ENCODE measurements around the gene C13orf46.

The C13orf46 gene

GRCh38 chr13:113969973-113970611, 3.8 kb downstream of the C13orf46 start:
- no peak for DNase-seq

GRCh38 chr13:113969311-113969972, 4.4 kb downstream of the C13orf46 start:
- DNase-seq, result no peak

GRCh38 chr13:113968463-113969310, 5.2 kb downstream of the C13orf46 start:
- no peak for DNase-seq

- DNase-seq, result no peak
Observed at GRCh38 chr13:113967729-113968462, 6.0 kb downstream of the C13orf46 start.

DNA sequence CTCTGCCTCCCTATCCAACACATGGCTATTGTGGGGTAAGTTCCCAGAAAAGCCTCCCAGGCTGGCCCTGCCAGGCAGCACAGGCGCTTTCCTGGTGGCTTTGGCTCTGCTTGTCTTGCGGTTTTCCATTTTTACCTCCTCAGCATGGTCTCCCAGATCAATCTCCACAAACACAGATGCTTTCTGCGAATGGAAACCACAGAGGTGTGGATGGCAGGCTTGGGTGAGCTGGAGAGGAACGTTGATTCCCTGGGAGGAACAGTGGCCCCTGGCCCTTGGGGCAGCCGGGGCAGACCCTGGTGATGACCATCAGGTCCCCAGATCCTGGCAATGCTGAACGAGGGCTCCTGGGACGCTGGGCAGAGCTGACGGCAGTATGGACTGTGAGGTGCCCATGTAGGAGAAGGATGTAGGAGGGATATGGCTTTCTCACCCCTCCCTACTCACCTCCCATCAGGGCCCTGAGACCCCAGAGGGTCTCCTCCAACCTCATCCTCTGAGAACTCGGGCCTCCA, 6.6 kb downstream of the C13orf46 start:
- no peak for DNase-seq

DNA sequence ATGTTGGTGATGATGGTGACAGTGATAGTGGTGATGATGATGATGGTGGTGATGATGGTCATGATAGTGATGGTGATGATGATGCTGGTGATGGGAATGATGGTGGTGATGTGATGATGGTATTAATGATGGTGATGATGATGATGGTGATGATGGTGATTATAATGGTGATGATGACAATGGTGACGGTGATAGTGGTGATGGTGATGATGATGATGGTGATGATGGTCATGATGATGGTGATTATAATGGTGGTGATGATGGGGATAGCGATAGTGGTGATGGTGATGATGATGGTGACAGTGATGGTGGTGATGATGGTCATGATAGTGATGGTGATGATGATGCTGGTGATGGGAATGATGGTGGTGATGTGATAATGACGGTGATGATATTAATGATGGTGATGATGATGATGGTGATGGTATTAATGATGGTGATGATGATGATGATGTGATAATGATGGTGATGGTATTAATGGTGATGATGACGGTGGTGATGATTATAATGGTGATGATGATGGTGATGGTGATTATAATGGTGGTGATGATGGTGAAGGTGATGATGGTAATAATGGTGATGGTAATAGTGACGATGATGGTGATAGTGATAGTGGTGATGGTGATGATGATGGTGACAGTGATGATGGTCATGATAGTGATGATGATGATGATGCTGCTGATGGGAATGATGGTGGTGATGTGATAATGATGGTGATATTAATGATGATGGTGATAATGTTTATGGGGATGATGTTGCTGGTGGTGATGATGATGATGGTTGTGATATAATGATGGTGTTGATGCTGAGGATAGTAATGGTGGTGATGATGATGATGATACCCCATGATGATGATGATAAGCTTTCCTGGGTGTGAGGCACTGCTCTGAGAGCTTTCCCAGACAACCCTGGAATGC, 7.7 kb downstream of the C13orf46 start:
- DNase-seq, result no peak

- no peak for DNase-seq
Observed at GRCh38 chr13:113965383-113965874, 8.4 kb downstream of the C13orf46 start.

DNA sequence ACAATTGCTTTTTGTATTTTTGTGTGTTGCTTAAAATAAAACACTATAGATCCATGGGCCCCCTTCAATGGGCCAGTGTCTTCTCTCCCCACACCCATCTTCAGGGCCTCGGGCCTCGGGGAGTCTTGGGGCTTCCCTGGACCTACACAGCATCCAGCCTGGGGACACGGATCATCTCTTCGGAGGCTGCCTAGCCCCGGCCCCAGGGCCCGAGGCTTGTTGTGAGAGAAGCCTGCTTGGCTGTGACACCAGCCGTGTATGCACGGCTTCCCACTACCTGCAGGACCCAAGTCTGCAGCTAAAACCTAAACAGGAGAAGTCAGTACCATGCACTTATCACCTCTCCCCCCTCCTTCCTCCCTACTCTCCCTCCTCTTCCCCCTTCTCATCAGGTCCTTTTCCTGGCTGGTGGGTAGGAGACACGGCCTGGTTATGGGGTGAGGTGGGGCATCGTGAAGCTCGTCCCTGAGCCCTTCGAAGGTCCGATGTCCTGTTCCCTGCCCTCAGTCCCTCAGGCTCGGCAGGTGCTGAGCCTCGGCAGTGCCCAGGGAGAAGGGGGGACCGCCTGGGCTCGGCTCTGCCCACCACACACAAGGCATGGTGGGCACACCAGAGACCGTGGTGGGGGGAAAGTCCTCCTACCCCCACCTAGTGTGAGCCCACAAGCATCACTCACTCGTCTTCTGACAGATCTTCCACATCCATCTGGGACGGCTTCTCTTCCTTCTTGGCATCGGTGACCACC, 9.5 kb downstream of the C13orf46 start:
- no peak for DNase-seq

DNA sequence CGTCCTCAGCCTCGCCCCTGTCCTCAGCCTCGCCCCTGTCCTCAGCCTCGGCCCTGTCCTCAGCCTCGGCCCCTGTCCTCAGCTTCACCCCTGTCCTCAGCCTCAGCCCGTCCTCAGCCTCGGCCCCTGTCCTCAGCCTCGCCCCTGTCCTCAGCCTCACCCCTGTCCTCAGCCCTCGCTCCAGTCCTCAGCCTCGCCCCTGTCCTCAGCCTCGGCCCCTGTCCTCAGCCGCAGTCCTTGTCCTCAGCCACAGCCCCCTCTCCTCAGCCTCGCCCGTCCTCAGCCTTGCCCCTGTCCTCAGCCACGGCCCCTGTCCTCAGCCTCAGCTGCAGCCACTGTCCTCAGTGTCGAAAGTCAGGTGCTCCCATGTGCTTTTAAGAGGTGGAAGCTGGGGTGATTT, 10.5 kb downstream of the C13orf46 start:
- DNase-seq, result no peak

DNA sequence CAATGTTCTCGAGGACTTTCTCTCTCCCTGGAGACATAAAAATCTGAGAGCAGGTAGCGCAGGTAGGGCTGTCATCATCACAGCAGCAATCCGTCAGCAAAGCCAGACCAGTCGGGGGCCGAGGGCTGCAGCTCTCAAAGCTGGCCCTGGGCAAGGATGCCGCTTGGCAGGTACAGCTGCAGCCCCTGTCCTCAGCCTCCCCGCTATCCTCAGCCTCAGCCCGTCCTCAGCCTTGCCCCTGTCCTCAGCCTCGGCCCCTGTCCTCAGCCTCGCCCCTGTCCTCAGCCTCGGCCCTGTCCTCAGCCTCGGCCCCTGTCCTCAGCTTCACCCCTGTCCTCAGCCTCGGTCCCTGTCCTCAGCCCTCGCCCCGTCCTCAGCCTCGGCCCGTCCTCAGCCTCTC, 10.9 kb downstream of the C13orf46 start:
- DNase-seq, result no peak

DNA sequence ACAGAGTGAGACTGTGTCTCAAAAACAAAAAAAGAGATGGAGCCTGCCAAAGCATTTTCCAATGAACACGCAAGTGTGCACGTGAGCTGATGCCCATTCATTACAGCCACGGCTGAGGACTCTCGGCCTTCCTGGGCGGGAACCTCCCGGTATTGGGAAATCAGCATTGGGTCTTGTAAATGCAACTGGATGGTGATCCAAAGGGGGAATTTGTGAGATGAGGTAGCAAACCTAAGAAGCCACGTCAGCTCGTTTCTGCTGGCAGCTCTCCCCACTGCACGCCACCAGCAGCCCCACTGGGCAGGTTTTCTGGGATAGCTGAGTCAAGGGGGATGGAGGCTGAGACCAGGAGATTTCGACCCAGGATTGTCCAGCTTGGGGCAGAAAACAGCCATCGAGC, 11.5 kb downstream of the C13orf46 start:
- no peak for DNase-seq

GRCh38 chr13:113960276-113960948, 13.5 kb downstream of the C13orf46 start:
- no peak for DNase-seq

- no peak for DNase-seq
Observed at GRCh38 chr13:113959198-113959597, 14.7 kb downstream of the C13orf46 start.

- no peak for DNase-seq
Observed at GRCh38 chr13:113958373-113958772, 15.5 kb downstream of the C13orf46 start.

DNA sequence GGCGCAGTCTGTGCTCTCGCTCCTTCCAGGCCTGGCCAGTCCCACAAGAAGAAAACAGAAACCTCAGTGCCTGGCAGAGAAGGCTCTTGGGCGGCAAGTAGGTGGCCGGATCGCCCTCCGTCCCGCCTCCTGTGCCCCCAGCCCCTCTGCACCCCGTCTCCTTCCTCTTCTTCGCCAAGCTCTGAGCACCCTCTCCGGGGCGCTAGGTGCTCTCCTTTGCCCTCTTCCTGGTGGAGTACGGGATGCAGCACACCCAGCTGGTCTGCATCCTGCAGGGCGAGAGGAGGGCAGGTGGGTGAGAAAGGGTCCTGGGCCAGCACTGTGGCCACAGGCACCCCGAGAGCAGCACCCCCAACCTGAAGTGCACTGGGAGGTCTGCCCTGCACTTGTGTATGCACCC, 17.3 kb downstream of the C13orf46 start:
- no peak for DNase-seq

DNA sequence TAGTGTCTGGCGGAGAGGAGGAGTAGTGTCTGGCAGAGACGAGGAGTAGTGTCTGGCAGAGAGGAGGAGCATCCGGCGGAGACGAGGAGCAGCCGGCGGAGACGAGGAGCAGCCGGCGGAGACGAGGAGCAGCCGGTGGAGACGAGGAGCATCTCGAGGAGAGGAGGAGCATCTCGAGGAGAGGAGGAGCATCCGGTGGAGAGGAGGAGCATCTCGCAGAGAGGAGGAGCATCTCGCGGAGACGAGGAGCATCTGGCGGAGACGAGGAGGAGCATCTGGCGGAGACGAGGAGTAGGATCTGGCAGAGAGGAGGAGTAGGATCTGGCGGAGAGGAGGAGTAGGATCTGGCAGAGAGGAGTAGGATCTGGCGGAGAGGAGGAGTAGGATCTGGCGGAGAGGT, 18.2 kb downstream of the C13orf46 start:
- DNase-seq, result no peak

DNA sequence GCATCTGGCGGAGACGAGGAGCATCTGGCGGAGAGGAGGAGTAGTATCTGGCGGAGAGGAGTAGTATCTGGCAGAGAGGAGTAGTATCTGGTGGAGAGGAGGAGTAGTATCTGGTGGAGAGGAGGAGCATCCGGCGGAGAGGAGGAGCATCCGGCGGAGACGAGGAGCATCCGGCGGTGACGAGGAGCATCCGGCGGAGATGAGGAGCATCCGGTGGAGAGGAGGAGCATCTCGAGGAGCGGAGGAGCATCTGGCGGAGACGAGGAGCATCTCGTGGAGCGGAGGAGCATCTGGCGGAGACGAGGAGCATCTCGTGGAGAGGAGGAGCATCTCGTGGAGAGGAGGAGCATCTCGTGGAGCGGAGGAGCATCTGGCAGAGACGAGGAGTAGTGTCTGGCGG, 18.6 kb downstream of the C13orf46 start:
- no peak for DNase-seq

- DNase-seq, result no peak
Observed at GRCh38 chr13:113954046-113954835, 19.6 kb downstream of the C13orf46 start.

DNA sequence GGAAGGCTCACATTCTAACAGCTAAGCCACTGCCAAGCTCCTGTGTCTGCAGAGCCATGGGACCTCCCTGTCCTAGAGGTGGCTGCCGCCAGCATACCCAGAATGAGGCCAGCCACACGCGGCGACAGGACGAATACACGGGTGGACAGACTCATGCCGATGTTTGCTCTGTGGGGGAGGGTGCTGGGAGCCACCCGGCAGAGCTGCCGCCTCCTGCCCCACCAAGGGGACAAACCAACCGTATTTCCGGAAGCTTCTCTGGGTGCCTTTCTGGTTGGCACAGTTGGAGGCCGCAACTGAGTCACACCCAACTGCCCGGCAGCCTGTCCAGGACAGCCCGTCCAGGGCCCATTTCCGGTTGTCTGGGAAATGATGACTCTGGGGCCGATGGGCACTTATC, 20.3 kb downstream of the C13orf46 start:
- DNase-seq, result no peak

Measured in CD4-positive, alpha-beta T cell treated with Interleukin-6 for 4 hours (primary cell).